HTR-8/SVneo (cell line): ENCODE results near the gene PTPRK.

Experiments
- DNase-seq: peaks from one replicate; pipeline ENCODE4 v3.0.0; 2011; ENCODE audit warnings: low spot score, mixed read lengths; ENCODE audit not compliant: insufficient read length
- FAIRE-seq: peaks from 2 replicates; lab custom pipeline; 2011; peaks lifted over from hg19 to GRCh38; lab: Jason Lieb, UNC

Gene PTPRK

DNA sequence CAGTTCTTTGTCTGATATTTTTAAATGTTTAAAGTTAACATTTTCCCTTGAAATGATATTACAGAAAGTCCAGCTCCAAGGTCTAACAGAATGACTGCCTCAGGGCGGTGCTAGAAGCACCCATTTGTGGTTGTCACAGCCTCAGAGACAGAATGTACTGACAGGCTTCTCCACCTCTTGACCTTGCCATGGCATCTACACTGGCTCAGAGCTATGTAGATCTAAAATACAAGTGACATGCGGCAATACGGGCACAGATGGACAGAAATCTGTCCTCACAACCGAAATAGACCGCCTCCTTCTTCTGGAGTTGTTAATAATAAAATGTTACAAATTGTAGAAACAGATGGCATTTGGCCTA, 452.3 kb downstream of the PTPRK start:
- FAIRE-seq: no peak
- no peak for DNase-seq

DNA sequence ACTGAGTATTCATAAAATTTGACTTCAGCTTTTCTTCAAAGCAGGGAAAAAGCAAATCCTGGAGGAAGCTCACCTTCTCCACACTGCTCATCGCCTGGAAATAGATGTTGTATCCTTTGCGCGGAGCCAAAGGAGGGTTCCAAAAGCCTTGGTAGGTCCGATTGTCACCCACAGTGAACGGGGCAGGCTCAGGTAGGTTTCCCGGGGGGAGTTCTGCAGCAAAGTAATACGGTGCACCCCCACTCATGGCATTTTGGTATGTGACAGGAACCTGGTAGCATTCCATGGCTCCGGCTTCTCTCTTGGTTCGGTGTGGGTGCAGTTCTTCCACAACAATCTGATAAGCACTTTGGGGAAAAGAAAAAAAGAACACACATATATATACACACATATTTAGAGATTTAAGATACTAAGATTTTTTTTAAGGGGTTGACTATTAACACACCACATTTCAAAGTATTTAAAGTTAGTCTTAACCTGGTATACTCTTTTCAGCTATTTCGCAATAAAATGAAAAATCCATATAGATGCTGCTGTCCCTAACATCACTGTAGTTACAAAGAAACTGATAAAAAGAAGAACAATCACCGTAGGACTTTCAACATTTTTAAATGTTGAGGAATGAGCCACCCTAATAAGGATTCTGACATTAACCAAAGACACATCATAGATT, 452.8 kb downstream of the PTPRK start:
- FAIRE-seq (no peak), DNase-seq (no peak)

DNA sequence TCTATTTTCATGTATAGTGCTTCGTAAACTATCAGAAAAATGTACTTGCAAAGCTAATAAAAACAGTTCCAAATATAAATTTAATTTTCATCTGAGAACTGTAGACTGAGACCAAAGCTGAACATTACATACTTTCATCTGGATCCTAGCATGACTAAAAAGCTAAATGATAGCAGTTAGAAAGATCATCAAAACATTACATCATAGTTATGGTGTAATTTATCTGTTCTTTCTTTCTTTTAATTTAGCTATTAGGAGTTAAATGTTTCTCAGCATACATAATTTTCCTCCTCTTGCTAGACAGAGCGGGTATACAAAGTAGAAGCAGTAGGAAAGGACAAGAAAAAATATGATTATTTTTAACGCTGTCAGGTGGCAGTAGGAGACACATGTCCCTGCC, 455.3 kb downstream of the PTPRK start:
- no peak for DNase-seq
- no peak for FAIRE-seq

GRCh38 chr6:128064540-128064895, 455.9 kb downstream of the PTPRK start:
- FAIRE-seq (no peak), DNase-seq (no peak)

DNA sequence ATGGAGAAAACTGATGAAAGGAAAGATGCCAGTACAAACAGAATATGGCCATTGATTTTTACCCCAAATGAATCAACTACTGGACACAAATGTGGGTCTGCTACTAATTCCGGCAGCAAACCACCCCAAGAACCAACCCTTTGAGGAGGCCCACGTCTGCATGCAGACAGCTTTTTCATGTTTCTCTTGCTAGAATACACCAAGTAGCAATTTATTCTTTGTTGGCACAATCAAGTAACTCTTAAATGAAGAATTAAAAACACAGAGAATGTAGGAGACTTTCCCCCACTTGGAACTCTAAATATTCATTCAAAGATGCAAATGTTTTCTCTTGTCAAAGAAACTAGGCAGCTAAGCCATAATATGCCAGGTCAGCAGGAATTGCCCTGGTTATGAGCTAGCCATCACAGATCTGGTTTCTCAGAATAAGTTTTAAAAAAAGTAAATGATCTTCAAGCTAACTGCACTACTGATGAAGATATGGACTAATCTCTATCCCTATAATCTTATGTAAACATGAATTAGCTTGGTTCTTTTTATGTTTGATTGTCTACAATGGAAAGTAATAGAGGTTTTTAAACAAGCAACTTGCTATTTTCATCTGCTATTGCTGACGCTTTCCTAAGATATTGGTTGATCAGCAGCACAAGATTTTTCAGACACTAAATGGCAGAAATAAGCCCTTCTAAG, 456.4 kb downstream of the PTPRK start:
- FAIRE-seq (no peak), DNase-seq (no peak)

GRCh38 chr6:128062882-128063603, 457.4 kb downstream of the PTPRK start:
- DNase-seq (no peak), FAIRE-seq (no peak)

- DNase-seq: no peak
- FAIRE-seq: no peak
Observed at GRCh38 chr6:128057946-128058345, 462.5 kb downstream of the PTPRK start.

DNA sequence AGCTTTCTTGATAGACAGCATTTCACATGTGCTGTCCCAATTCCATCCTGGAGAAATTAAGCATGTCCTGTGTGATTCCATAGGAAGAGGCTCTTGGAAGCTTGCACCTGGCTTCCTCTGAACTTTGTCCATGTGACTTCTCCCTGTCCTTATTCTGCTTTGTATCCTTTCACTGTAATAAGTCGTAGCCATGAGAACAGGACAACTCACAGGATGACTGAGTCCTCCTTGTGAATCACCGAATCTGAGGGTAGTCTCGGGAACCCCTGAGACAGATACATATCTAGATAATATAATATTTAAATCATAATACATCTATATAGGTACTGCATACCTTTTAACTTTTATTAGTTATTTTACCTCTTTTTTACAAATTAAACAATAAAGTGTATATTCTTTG, 462.9 kb downstream of the PTPRK start:
- DNase-seq (no peak), FAIRE-seq (no peak)

DNA sequence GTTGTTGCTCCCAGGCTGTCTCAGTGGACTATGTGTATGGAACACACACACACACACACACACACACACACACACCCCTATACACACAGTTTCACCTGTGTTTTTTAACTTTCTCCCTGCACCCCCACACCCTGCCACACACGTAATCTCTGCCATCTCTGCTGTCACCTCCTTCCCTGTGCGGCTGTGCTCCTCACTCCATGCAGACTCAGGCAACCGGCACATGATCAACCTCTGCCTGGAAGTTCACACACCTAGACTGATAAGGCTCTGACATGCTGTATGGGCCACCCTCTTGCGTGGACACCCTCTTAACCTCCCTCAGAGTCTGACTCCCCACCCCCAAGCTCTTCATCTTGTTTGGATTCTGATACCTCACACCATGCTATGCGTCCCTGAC, 467.3 kb downstream of the PTPRK start:
- DNase-seq (no peak), FAIRE-seq (no peak)

GRCh38 chr6:128047989-128048388, 472.4 kb downstream of the PTPRK start:
- FAIRE-seq (no peak), DNase-seq (no peak)

GRCh38 chr6:128046033-128046432, 474.4 kb downstream of the PTPRK start:
- FAIRE-seq (no peak), DNase-seq (no peak)

DNA sequence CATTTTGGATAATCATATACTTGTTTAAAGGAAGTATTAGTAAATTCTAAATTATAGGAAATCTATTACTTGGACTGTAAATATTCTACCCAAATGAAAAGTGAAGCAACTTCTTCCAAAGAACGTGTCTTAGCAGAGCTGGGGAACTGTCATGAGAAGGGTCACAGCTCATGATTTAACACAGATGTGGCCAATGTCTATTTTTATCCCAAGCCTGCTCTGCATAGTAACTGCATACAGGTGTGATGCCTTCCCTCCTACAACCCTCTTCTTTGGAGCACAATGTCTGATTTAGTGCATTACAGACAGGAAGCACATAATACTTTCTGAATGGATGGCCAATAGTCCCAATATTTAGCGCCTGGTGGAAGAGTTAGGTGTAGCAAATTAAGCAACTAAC, 480.9 kb downstream of the PTPRK start:
- DNase-seq: no peak
- no peak for FAIRE-seq

DNA sequence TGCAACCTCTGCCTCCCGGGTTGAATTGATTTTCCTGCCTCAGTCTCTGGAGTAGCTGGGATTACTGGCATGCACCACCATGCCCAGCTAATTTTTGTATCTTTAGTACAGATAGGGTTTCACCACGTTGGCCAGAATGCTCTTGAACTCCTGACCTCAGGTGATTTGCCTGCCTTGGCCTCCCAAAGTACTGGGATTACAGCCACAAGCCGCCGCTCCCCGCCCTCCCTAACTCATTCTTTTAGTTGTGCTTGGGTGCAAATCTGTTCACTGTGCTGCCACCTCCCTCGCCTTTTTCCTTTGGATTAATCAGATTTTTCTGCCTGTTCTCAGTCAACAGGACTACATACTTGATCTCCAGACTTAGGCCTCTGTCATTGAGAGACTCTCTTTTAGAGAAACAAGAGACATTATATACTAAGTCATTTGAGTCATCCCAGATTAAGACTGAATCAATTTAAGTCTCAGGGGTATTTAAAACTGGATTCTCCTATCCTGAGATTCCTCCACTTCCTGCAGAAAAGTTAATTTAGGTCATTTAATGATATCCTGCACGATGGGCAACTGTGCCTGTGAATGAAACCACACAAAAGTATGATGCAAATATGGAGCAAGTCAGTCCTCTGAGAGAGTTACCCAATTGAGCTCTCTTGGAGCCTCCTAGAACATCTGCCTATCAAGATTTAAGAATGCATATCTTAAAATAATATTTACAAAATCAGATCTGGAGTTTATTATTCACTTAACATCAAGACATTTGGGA, 483.4 kb downstream of the PTPRK start:
- DNase-seq (no peak), FAIRE-seq (no peak)

DNA sequence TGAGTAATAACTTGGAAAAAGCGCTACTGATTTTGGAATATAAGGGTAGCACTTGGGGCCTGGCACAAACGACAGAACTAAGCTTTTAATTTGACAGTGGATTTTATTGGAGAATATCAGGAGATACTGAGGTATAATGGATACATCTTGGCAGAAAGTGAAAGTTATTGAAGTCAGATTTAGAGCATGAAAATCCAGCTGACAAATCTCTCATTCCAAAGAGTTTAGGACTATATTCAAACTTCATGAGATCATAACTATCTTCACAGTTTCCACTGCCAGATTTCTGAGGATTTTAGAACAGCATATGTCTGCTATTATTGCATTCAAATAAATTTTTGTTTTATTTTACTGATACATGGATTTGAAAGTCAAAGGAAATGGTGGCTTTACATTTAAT, 487.2 kb downstream of the PTPRK start:
- FAIRE-seq: no peak
- DNase-seq: no peak

GRCh38 chr6:128032042-128032441, 488.4 kb downstream of the PTPRK start:
- DNase-seq: no peak
- FAIRE-seq: no peak

DNA sequence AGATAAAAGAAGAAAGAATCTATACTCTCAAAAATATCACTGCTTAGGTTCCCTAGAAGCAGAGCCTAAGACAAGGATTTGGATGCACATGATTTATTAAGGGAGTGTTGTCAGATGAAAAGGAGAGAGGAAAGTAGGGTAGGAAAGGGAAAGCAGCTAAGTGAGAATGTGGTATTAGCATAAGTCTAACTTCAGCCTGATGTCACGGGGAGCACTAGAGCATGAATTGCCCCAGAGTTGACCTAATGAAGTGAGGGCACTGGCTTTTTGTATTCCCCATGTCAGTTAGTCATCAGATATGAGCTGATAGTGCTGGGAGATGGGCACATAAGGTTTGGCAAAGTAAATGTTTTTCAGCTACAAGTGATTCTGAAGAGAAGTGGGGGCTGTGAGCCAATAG, 490.6 kb downstream of the PTPRK start:
- no peak for DNase-seq
- FAIRE-seq: peak; percentile 55

- no peak for FAIRE-seq
Observed at GRCh38 chr6:128028183-128028582, 492.2 kb downstream of the PTPRK start.

DNA sequence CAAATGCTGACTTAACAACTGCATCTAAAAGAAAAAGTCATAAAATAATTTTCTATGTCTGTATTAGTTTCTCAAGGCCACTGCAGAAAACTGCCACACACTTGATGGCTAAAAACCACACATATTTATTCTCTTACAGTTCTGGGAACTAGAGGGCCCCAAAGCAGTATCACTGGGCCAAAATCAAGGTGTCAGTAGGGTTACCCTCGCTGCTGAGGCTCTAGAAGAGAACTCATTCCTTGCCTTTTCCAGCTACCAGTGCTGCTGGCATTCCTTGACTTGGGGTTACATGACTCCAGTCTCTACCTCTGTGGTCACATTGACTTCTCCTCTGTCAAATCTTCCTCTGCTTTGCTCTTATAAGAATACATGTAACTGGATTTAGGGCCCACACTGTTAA, 494.9 kb downstream of the PTPRK start:
- DNase-seq (no peak), FAIRE-seq (no peak)

More at GRCh38 chr6:128028183-128028582, 492.2 kb downstream of the PTPRK start:
- DNase-seq: no peak

GRCh38 chr6:128024969-128025368, 495.4 kb downstream of the PTPRK start:
- no peak for FAIRE-seq
- DNase-seq: no peak

GRCh38 chr6:128024046-128024445, 496.4 kb downstream of the PTPRK start:
- DNase-seq: no peak
- FAIRE-seq: no peak

DNA sequence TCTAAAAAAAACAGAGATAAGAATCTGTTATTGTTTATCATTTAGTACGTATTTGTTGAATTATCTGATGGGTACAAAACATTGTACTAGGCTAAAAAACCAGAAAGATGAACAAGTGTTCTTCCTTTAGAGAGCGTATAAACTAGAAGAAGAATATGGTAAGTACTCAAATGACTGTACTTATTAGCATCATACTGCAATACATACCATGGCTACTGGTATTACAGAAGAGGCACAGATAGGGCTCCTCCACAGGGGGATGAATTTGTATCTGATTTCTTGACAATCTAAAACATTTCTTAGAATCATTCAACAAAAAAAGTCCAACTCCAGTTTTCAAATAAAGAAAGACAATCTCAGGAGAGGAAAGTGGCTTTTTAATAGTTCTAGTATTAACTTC, 501.6 kb downstream of the PTPRK start:
- DNase-seq: no peak
- no peak for FAIRE-seq
